Right lobe of liver (tissue), 4 donors: ENCODE data around the gene MOV10.

Experiments used
- CTCF ChIP-seq, 4 donors: fragments of 200-600 bp in 3 of 4; fragments of 450-650 bp in 1 of 4; IDR thresholded peaks; one replicate each; pipeline versions ENCODE4 v1.5.1 to v1.8.0; 2016 to 2022; ENCODE audit warnings: antibody characterized with exemption in 4 of 4, mild to moderate bottlenecking in 2 of 4
- POLR2A ChIP-seq: fragments of 450-650 bp; IDR thresholded peaks from one replicate; pipeline ENCODE4 v1.6.1; 2017; ENCODE audit warnings: antibody characterized with exemption, mild to moderate bottlenecking
- donor health status: DM: no; HTN: no; CAD: no.
- donor health status: DM: no; HTN: no; CAD: no.
- donor health status: DM: no; HTN: yes; CAD: no.

GRCh38 chr1:112689196-112689841 is 14.9 kb downstream of the MOV10 start:
- no peak for TF ChIP-seq CTCF (IDR thresholded peaks at IDR 0.05)
- TF ChIP-seq POLR2A = no peak
